Measurements from ENCODE around the gene NR3C1.

DNA sequence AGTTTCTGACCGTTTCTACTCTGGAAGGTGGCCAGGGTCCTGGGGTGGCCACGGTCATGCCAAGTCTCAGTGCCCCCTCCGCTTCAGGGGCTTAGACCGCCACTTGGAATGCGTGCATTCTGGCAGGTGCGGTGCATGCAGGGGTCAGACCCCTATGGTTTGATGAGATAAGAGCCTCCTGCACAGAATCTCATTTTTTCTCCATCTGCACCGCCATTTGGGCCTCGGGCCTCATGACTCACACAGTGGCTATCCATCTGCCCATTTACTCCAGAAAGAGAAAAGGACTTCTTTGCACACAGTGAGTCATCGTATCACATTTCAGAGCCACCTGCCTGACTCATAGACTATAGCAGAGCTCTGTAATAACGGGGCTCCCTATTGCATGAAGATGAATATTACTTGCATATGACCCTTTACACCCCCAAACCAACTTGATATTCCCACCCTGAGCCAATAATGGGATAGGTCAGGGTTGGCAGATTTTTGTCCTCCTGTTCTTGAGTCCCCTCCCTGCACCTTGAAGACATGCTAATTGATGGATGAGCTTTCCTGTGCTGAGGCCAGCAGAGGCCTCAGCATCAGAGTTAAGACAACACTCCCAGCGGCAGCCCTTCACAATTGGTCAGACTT is 157.4 kb downstream of the NR3C1 start:
- no peak for TF ChIP-seq POLR2A (IDR thresholded peaks at IDR 0.05)
- TF ChIP-seq CTCF (IDR thresholded peaks at IDR 0.05): no peak
